ENCODE results near the gene OR5AU1.

The OR5AU1 gene

GRCh38 chr14:21136024-21136423, 19.8 kb downstream of the OR5AU1 start:
- Histone ChIP-seq H3K36me3 (ENCODE audit: control insufficient read depth, insufficient read depth, low read length) (no peaks in the 10 kb centered on the region), H3K27ac (ENCODE audit: low read depth, low read length, severe bottlenecking) (no peak overlapping the region), H3K4me3 (ENCODE audit: extremely low read depth, insufficient read depth, low read length, poor library complexity, severe bottlenecking) (no peak overlapping the region), H3K9me3 (ENCODE audit: control insufficient read depth, low read length) (no peaks in the 10 kb centered on the region), H3K4me1 (ENCODE audit: control insufficient read depth, insufficient read depth, low read length, poor library complexity, severe bottlenecking) (no peaks in the 10 kb centered on the region)
- WGBS, 2 experiments (ENCODE audit: insufficient coverage in 2 of 2), result 28 to 31% methylated on average over 1 of the region's 1 CpG

GRCh38 chr14:21133901-21134300, 22.0 kb downstream of the OR5AU1 start:
- Histone ChIP-seq H3K36me3 (ENCODE audit: control insufficient read depth, insufficient read depth, low read length) (no peaks in the 10 kb centered on the region), H3K27ac (ENCODE audit: low read depth, low read length, severe bottlenecking) (no peak overlapping the region), H3K4me1 (ENCODE audit: control insufficient read depth, insufficient read depth, low read length, poor library complexity, severe bottlenecking) (no peaks in the 10 kb centered on the region), H3K9me3 (ENCODE audit: control insufficient read depth, low read length) (no peaks in the 10 kb centered on the region), H3K4me3 (ENCODE audit: extremely low read depth, insufficient read depth, low read length, poor library complexity, severe bottlenecking) (no peak overlapping the region)
- 78% methylated on average over 1 of the region's 1 CpG; no CpG with 5 or more reads in 1 of the 2 experiments for WGBS, 2 experiments (ENCODE audit: insufficient coverage in 2 of 2)

GRCh38 chr14:21123429-21123828, 32.4 kb downstream of the OR5AU1 start:
- WGBS, 2 experiments (ENCODE audit: insufficient coverage in 2 of 2), result no CpG with 5 or more reads among the region's 1 CpG
- H3K36me3 ChIP-seq (ENCODE audit: control insufficient read depth, insufficient read depth, low read length), result no peaks in the 10 kb centered on the region
- no peaks in the 10 kb centered on the region for H3K4me1 ChIP-seq (ENCODE audit: control insufficient read depth, insufficient read depth, low read length, poor library complexity, severe bottlenecking)
- no peak overlapping the region for H3K27ac ChIP-seq (ENCODE audit: low read depth, low read length, severe bottlenecking)
- H3K9me3 ChIP-seq (ENCODE audit: control insufficient read depth, low read length), result no peaks in the 10 kb centered on the region
- H3K4me3 ChIP-seq (ENCODE audit: extremely low read depth, insufficient read depth, low read length, poor library complexity, severe bottlenecking), result no peak overlapping the region

GRCh38 chr14:21121122-21121521, 34.7 kb downstream of the OR5AU1 start:
- H3K9me3 ChIP-seq (ENCODE audit: control insufficient read depth, low read length), result no peaks in the 10 kb centered on the region
- no peak overlapping the region for H3K4me3 ChIP-seq (ENCODE audit: extremely low read depth, insufficient read depth, low read length, poor library complexity, severe bottlenecking)
- H3K4me1 ChIP-seq (ENCODE audit: control insufficient read depth, insufficient read depth, low read length, poor library complexity, severe bottlenecking), result no peaks in the 10 kb centered on the region
- WGBS, 2 experiments (ENCODE audit: insufficient coverage in 2 of 2), result 100% methylated on average over 1 of the region's 1 CpG; no CpG with 5 or more reads in 1 of the 2 experiments
- no peak overlapping the region for H3K27ac ChIP-seq (ENCODE audit: low read depth, low read length, severe bottlenecking)
- no peaks in the 10 kb centered on the region for H3K36me3 ChIP-seq (ENCODE audit: control insufficient read depth, insufficient read depth, low read length)

GRCh38 chr14:21120686-21121085, 35.2 kb downstream of the OR5AU1 start:
- H3K4me3 ChIP-seq (ENCODE audit: extremely low read depth, insufficient read depth, low read length, poor library complexity, severe bottlenecking), result no peak overlapping the region
- H3K9me3 ChIP-seq (ENCODE audit: control insufficient read depth, low read length), result no peaks in the 10 kb centered on the region
- no peak overlapping the region for H3K27ac ChIP-seq (ENCODE audit: low read depth, low read length, severe bottlenecking)
- H3K4me1 ChIP-seq (ENCODE audit: control insufficient read depth, insufficient read depth, low read length, poor library complexity, severe bottlenecking), result no peaks in the 10 kb centered on the region
- WGBS, 2 experiments (ENCODE audit: insufficient coverage in 2 of 2), result 77 to 100% methylated on average over 1 to 2 of the region's 6 CpGs
- no peaks in the 10 kb centered on the region for H3K36me3 ChIP-seq (ENCODE audit: control insufficient read depth, insufficient read depth, low read length)

- 80% methylated on average over 1 of the region's 3 CpGs; no CpG with 5 or more reads in 1 of the 2 experiments for WGBS, 2 experiments (ENCODE audit: insufficient coverage in 2 of 2)
- H3K9me3 ChIP-seq (ENCODE audit: control insufficient read depth, low read length), result no peaks in the 10 kb centered on the region
- H3K27ac ChIP-seq (ENCODE audit: low read depth, low read length, severe bottlenecking), result no peak overlapping the region
- H3K4me1 ChIP-seq (ENCODE audit: control insufficient read depth, insufficient read depth, low read length, poor library complexity, severe bottlenecking), result no peaks in the 10 kb centered on the region
- no peak overlapping the region for H3K4me3 ChIP-seq (ENCODE audit: extremely low read depth, insufficient read depth, low read length, poor library complexity, severe bottlenecking)
- no peaks in the 10 kb centered on the region for H3K36me3 ChIP-seq (ENCODE audit: control insufficient read depth, insufficient read depth, low read length)
These were observed 36.9 kb downstream of the OR5AU1 start for GRCh38 chr14:21118933-21119332.

GRCh38 chr14:21113369-21113768, 42.5 kb downstream of the OR5AU1 start:
- no peak overlapping the region for H3K27ac ChIP-seq (ENCODE audit: low read depth, low read length, severe bottlenecking)
- no peaks in the 10 kb centered on the region for H3K36me3 ChIP-seq (ENCODE audit: control insufficient read depth, insufficient read depth, low read length)
- H3K9me3 ChIP-seq (ENCODE audit: control insufficient read depth, low read length), result no peaks in the 10 kb centered on the region
- WGBS, 2 experiments (ENCODE audit: insufficient coverage in 2 of 2), result 94 to 100% methylated on average over 1 to 2 of the region's 2 CpGs
- H3K4me1 ChIP-seq (ENCODE audit: control insufficient read depth, insufficient read depth, low read length, poor library complexity, severe bottlenecking), result no peaks in the 10 kb centered on the region
- no peak overlapping the region for H3K4me3 ChIP-seq (ENCODE audit: extremely low read depth, insufficient read depth, low read length, poor library complexity, severe bottlenecking)

- H3K27ac ChIP-seq (ENCODE audit: low read depth, low read length, severe bottlenecking), result no peak overlapping the region
- H3K4me3 ChIP-seq (ENCODE audit: extremely low read depth, insufficient read depth, low read length, poor library complexity, severe bottlenecking), result no peak overlapping the region
- H3K9me3 ChIP-seq (ENCODE audit: control insufficient read depth, low read length), result no peaks in the 10 kb centered on the region
- WGBS, 2 experiments (ENCODE audit: insufficient coverage in 2 of 2), result 100% methylated on average over 1 to 2 of the region's 4 CpGs
- no peaks in the 10 kb centered on the region for H3K36me3 ChIP-seq (ENCODE audit: control insufficient read depth, insufficient read depth, low read length)
- H3K4me1 ChIP-seq (ENCODE audit: control insufficient read depth, insufficient read depth, low read length, poor library complexity, severe bottlenecking), result peaks cover 9% of the 10 kb centered on the region
These were observed 43.6 kb downstream of the OR5AU1 start for GRCh38 chr14:21112255-21112654.

- 93 to 98% methylated on average over 3 to 5 of the region's 6 CpGs for WGBS, 2 experiments (ENCODE audit: insufficient coverage in 2 of 2)
- H3K4me3 ChIP-seq (ENCODE audit: extremely low read depth, insufficient read depth, low read length, poor library complexity, severe bottlenecking), result no peak overlapping the region
- no peaks in the 10 kb centered on the region for H3K36me3 ChIP-seq (ENCODE audit: control insufficient read depth, insufficient read depth, low read length)
- H3K4me1 ChIP-seq (ENCODE audit: control insufficient read depth, insufficient read depth, low read length, poor library complexity, severe bottlenecking), result peaks cover 21% of the 10 kb centered on the region
- no peak overlapping the region for H3K27ac ChIP-seq (ENCODE audit: low read depth, low read length, severe bottlenecking)
- H3K9me3 ChIP-seq (ENCODE audit: control insufficient read depth, low read length), result no peaks in the 10 kb centered on the region
These were observed 46.3 kb downstream of the OR5AU1 start for GRCh38 chr14:21109377-21110138.

- WGBS, 2 experiments (ENCODE audit: insufficient coverage in 2 of 2), result 100% methylated on average over 1 of the region's 4 CpGs
- Histone ChIP-seq H3K27ac (ENCODE audit: low read depth, low read length, severe bottlenecking) (no peak overlapping the region), H3K4me1 (ENCODE audit: control insufficient read depth, insufficient read depth, low read length, poor library complexity, severe bottlenecking) (peaks cover 21% of the 10 kb centered on the region), H3K4me3 (ENCODE audit: extremely low read depth, insufficient read depth, low read length, poor library complexity, severe bottlenecking) (no peak overlapping the region), H3K9me3 (ENCODE audit: control insufficient read depth, low read length) (no peaks in the 10 kb centered on the region), H3K36me3 (ENCODE audit: control insufficient read depth, insufficient read depth, low read length) (no peaks in the 10 kb centered on the region)
These were observed 47.1 kb downstream of the OR5AU1 start for GRCh38 chr14:21108791-21109190.

- peak overlapping the region; percentile 73 for H3K27ac ChIP-seq (ENCODE audit: low read depth, low read length, severe bottlenecking)
- 81 to 91% methylated on average over 4 to 5 of the region's 5 CpGs for WGBS, 2 experiments (ENCODE audit: insufficient coverage in 2 of 2)
- no peaks in the 10 kb centered on the region for H3K36me3 ChIP-seq (ENCODE audit: control insufficient read depth, insufficient read depth, low read length)
- H3K9me3 ChIP-seq (ENCODE audit: control insufficient read depth, low read length), result no peaks in the 10 kb centered on the region
- no peak overlapping the region for H3K4me3 ChIP-seq (ENCODE audit: extremely low read depth, insufficient read depth, low read length, poor library complexity, severe bottlenecking)
- peaks cover 30% of the 10 kb centered on the region for H3K4me1 ChIP-seq (ENCODE audit: control insufficient read depth, insufficient read depth, low read length, poor library complexity, severe bottlenecking)
These were observed 48.5 kb downstream of the OR5AU1 start for GRCh38 chr14:21107283-21107800.

Data from mesodermal cell (in vitro differentiated cells).